Transverse colon (tissue), 4 donors: ENCODE measurements around the gene BRD3.

Source experiments
- CTCF ChIP-seq, 5 experiments: fragments of 200-600 bp in 3 of 5; fragments of 450-650 bp in 2 of 5; sonication (generic) in 3 of 5; IDR thresholded peaks; 1 replicate in 2 of 5; 2 replicates in 3 of 5; pipeline ENCODE4 v1.5.1; 2016 to 2017; ENCODE audit warnings: antibody characterized with exemption in 5 of 5, inconsistent platforms in 3 of 5, mild to moderate bottlenecking in 2 of 5, moderate library complexity in 1 of 5
- POLR2AphosphoS5 ChIP-seq, 3 donors: sonication (generic); formaldehyde crosslinking; IDR thresholded peaks; one replicate each; pipeline ENCODE4 v1.6.1; 2016; ENCODE audit warnings: antibody characterized with exemption in 3 of 3

- TF ChIP-seq POLR2AphosphoS5 (IDR thresholded peaks at IDR 0.05), result no peak
- TF ChIP-seq CTCF (IDR thresholded peaks at IDR 0.05), result no peak
Observed at GRCh38 chr9:134034215-134035040, 33.4 kb downstream of the BRD3 start.
